NCI-H2107 treated with DMSO at 0.1 percent for 48 hours (cell line): Measurements from ENCODE around the gene HIPK3.
"Not testable (repeated sequence)": the region's sequence is repeated elsewhere in the genome, so short reads cannot be mapped to it uniquely, and the experiment has no call there.

Source experiments
- DNase-seq: peaks from one replicate; lab custom pipeline; 2025; ENCODE audit not compliant: unreplicated experiment; lab: John Stamatoyannopoulos, UW

HIPK3 gene

GRCh38 chr11:33358150-33358831 is 101.1 kb downstream of the HIPK3 start:
- DNase-seq = no peak

GRCh38 chr11:33360642-33361041 is 103.5 kb downstream of the HIPK3 start:
- DNase-seq = no peak

GRCh38 chr11:33362051-33362910 is 105.1 kb downstream of the HIPK3 start:
- DNase-seq = peak; percentile 53

- no peak for DNase-seq
Observed at GRCh38 chr11:33366918-33367317, 109.7 kb downstream of the HIPK3 start.

GRCh38 chr11:33368475-33368874 is 111.3 kb downstream of the HIPK3 start:
- not testable (repeated sequence) for DNase-seq

- no peak for DNase-seq
Observed at GRCh38 chr11:33368931-33369330, 111.8 kb downstream of the HIPK3 start.

- no peak for DNase-seq
Observed at GRCh38 chr11:33373636-33374035, 116.5 kb downstream of the HIPK3 start.

- no peak for DNase-seq
Observed at GRCh38 chr11:33375236-33375635, 118.1 kb downstream of the HIPK3 start.

GRCh38 chr11:33375688-33376311 is 118.6 kb downstream of the HIPK3 start, which contains the start of gene KIAA1549L:
KIAA1549L (plus strand) TSS chr11:33376108.
- DNase-seq = no peak

GRCh38 chr11:33376331-33377310 is 119.4 kb downstream of the HIPK3 start:
- DNase-seq = no peak

- no peak for DNase-seq
Observed at GRCh38 chr11:33377412-33378370, 120.5 kb downstream of the HIPK3 start.

- no peak for DNase-seq
Observed at GRCh38 chr11:33379947-33380346, 122.8 kb downstream of the HIPK3 start.

GRCh38 chr11:33383075-33383919 is 126.1 kb downstream of the HIPK3 start:
- peak; percentile 35 for DNase-seq

GRCh38 chr11:33383920-33384209 is 126.7 kb downstream of the HIPK3 start:
- no peak for DNase-seq

- DNase-seq = no peak
Observed at GRCh38 chr11:33384220-33384619, 127.0 kb downstream of the HIPK3 start.

- DNase-seq = no peak
Observed at GRCh38 chr11:33387581-33387980, 130.4 kb downstream of the HIPK3 start.

- DNase-seq = no peak
Observed at GRCh38 chr11:33387996-33388395, 130.8 kb downstream of the HIPK3 start.

- DNase-seq = peak; percentile 35
Observed at GRCh38 chr11:33388793-33389525, 131.8 kb downstream of the HIPK3 start.
